ENCODE data around the gene TNKS1BP1. TPM values are rescaled to one million over a fixed set of nuclear protein-coding genes. Genes with fewer than 3 reads are reported as not detected.

The TNKS1BP1 gene
- total and polyA plus RNA-seq, 2 of the 8 experiments (the other 6 are each of a cell fraction or from before 2014, with no cell fraction given): 50.0 to 122 TPM

- Histone ChIP-seq H3K4ac (replicated peaks; ENCODE audit: insufficient read length, low read depth, low read length) (peak overlapping the region; percentile 86), H3K56ac (replicated peaks; ENCODE audit: insufficient read length, low read depth, low read length) (no peak overlapping the region), H3K36me3 (ENCODE audit: control insufficient read depth in 2 of 4, insufficient read depth in 4 of 4, low read length in 3 of 4) (no peaks in the 10 kb centered on the region), H3K9me3 (ENCODE audit: insufficient read depth in 2 of 2, low read depth in 1 of 2, low read length in 1 of 2) (no peaks in the 10 kb centered on the region), H3K79me2 (ENCODE audit: control insufficient read depth in 1 of 2, insufficient read depth in 2 of 2, low read length in 2 of 2) (no peaks in the 10 kb centered on the region), H3K14ac (ENCODE audit: insufficient read length) (no peak overlapping the region), H3K23ac (ENCODE audit: insufficient read length) (no peak overlapping the region), H4K20me1 (replicated peaks in 1 of 2; ENCODE audit: control insufficient read depth in 1 of 2, insufficient read depth in 2 of 2, low read length in 2 of 2) (no peaks in the 10 kb centered on the region), H2BK15ac (ENCODE audit: low read length) (peak overlapping the region; percentile 37; the same call in 1 of the 2 replicates), H4K91ac (replicated peaks; ENCODE audit: insufficient read length, low read length) (peak overlapping the region; percentile 82), H3K23me2 (ENCODE audit: low read depth, low read length) (peaks cover 3% of the 10 kb centered on the region), H2BK120ac (replicated peaks; ENCODE audit: low read depth, low read length) (no peak overlapping the region), H4K5ac (ENCODE audit: insufficient read length, low read depth, low read length) (peak overlapping the region; percentile 30), H3K4me1 (replicated peaks in 1 of 4; ENCODE audit: control insufficient read depth in 3 of 4, insufficient read depth in 4 of 4, low read length in 3 of 4) (peaks cover 6 to 18% (median 8%) of the 10 kb centered on the region in 4 experiments; a peak in 6 of 7 replicates), H4K8ac (ENCODE audit: extremely low read depth, insufficient read depth, low read length) (no peak overlapping the region; the same call in 1 of the 2 replicates), H2BK20ac (ENCODE audit: low read length) (no peak overlapping the region), H3K4me2 (ENCODE audit: insufficient read depth in 1 of 2, low read depth in 2 of 2, low read length in 2 of 2) (no peak overlapping the region), H3K4me3 (ENCODE audit: extremely low read depth in 1 of 4, insufficient read depth in 2 of 4, low read depth in 3 of 4, low read length in 4 of 4) (no peak overlapping the region), H2AFZ (ENCODE audit: low read length) (0 out of 2 replicates have a peak overlapping the region, but pooled peaks have one; percentile 88), H3K18ac (ENCODE audit: extremely low read depth, low read length) (no peak overlapping the region; the same call in 1 of the 2 replicates), H3K9ac (replicated peaks in 1 of 4; ENCODE audit: extremely low read depth in 1 of 4, low read depth in 3 of 4, low read length in 3 of 4) (no peak overlapping the region), H2AK5ac (ENCODE audit: low read depth, low read length) (no peak overlapping the region; the same call in 1 of the 2 replicates), H2BK12ac (ENCODE audit: low read depth, low read length) (peak overlapping the region; percentile 68), H2BK5ac (ENCODE audit: low read depth, low read length) (no peak overlapping the region), H3K79me1 (ENCODE audit: low read depth, low read length) (no peaks in the 10 kb centered on the region), H3K27me3 (replicated peaks in 1 of 4; ENCODE audit: control insufficient read depth in 3 of 4, extremely low read depth in 1 of 4, insufficient read depth in 3 of 4, low read length in 3 of 4) (peaks cover 0 to 9% (median 5%) of the 10 kb centered on the region in 4 experiments; a peak in 4 of 7 replicates), H3K27ac (ENCODE audit: low read depth, low read length) (no peak overlapping the region)
- POLR2A ChIA-PET (ENCODE audit: partially characterized antibody): interaction anchor here (0.7 to 45.7 kb wide), 5 partner anchors 9 to 309 kb away, joined by 3 to 1279 read pairs (median 5); partner anchors contain the start of genes SSRP1 and TNKS1BP1
- 94% methylated on average over 10 of the region's 10 CpGs; no CpG with 5 or more reads in 1 of the 2 experiments for WGBS, 2 experiments (ENCODE audit: extremely low coverage in 1 of 2, insufficient coverage in 1 of 2, insufficient read length in 1 of 2, insufficient replicate concordance in 2 of 2, low coverage in 1 of 2, low lambda C conversion rate in 2 of 2, missing lambda C conversion rate in 1 of 2)
- CTCF ChIA-PET (ENCODE audit: partially characterized antibody): interaction anchor here (0.9 to 6.3 kb wide), 11 partner anchors 12 to 185 kb away, joined by 3 to 49 read pairs (median 6); partner anchors contain the start of genes RTN4RL2 and TIMM10
- FAIRE-seq (no peak), DNase-seq (ENCODE audit: low read depth in 1 of 2, low spot score in 2 of 2) (no peak)
- no peak for TF ChIP-seq SP2 (IDR thresholded peaks at IDR 0.05; ENCODE audit: low read length)
- TF ChIP-seq, protein P1, sequence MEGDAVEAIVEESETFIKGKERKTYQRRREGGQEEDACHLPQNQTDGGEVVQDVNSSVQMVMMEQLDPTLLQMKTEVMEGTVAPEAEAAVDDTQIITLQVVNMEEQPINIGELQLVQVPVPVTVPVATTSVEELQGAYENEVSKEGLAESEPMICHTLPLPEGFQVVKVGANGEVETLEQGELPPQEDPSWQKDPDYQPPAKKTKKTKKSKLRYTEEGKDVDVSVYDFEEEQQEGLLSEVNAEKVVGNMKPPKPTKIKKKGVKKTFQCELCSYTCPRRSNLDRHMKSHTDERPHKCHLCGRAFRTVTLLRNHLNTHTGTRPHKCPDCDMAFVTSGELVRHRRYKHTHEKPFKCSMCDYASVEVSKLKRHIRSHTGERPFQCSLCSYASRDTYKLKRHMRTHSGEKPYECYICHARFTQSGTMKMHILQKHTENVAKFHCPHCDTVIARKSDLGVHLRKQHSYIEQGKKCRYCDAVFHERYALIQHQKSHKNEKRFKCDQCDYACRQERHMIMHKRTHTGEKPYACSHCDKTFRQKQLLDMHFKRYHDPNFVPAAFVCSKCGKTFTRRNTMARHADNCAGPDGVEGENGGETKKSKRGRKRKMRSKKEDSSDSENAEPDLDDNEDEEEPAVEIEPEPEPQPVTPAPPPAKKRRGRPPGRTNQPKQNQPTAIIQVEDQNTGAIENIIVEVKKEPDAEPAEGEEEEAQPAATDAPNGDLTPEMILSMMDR (IDR thresholded peaks at IDR 0.05; ENCODE audit: control extremely low read depth in 1 of 3, insufficient read depth in 1 of 3, low read depth in 1 of 3, low read length in 3 of 3): peak in 2 of 3 experiments; percentile 2 to 13; a peak in 2 of 4 replicates
Measured at GRCh38 chr11:57344826-57345225, 20.1 kb upstream of the TNKS1BP1 start.
